Stomach (tissue), 9 donors: ENCODE measurements around the gene CYP26B1. TPM values are rescaled to one million over a fixed set of nuclear protein-coding genes. Genes with fewer than 3 reads are reported as not detected.

Experiments
- DNase-seq, 2 donors: peaks; one replicate each; pipeline versions ENCODE4 v3.0.0 to v3.0.0-alpha.2; 2013 to 2019
- H3K27ac ChIP-seq, 5 donors: fragments of 200-600 bp in 4 of 5; sonication (generic) in 4 of 5; one replicate each; pipeline ENCODE4 v1.5.1; 2013 to 2019; ENCODE audit warnings: mild to moderate bottlenecking in 1 of 5, moderate library complexity in 1 of 5
- H3K27me3 ChIP-seq, 3 donors: fragments of 200-600 bp; sonication (generic); one replicate each; pipeline ENCODE4 v1.5.1; 2017 to 2019; ENCODE audit warnings: mixed run types in 1 of 3
- H3K36me3 ChIP-seq, 4 donors: fragments of 200-600 bp; sonication (generic); 1 replicate in 3 of 4; 2 replicates in 1 of 4; pipeline ENCODE4 v1.5.1; 2016 to 2019
- H3K4me1 ChIP-seq, 4 donors: fragments of 200-600 bp; sonication (generic); one replicate each; pipeline ENCODE4 v1.5.1; 2016 to 2019
- H3K4me3 ChIP-seq, 4 donors: fragments of 200-600 bp; sonication (generic) in 3 of 4; one replicate each; pipeline ENCODE4 v1.5.1; 2016 to 2019; ENCODE audit warnings: mild to moderate bottlenecking in 1 of 4
- H3K9me3 ChIP-seq, 4 donors: fragments of 200-600 bp; sonication (generic); one replicate each; pipeline ENCODE4 v1.5.1; 2016 to 2019
- EP300 ChIP-seq: sonication (generic); formaldehyde crosslinking; IDR thresholded peaks from one replicate; pipeline ENCODE4 v1.6.1; 2017; ENCODE audit warnings: antibody characterized with exemption
- POLR2A ChIP-seq, 4 donors: fragments of 450-650 bp; IDR thresholded peaks; one replicate each; pipeline ENCODE4 v1.6.1; 2016; ENCODE audit warnings: antibody characterized with exemption in 4 of 4, control low read depth in 2 of 4, mild to moderate bottlenecking in 1 of 4, moderate library complexity in 1 of 4
- POLR2AphosphoS5 ChIP-seq, 3 donors: sonication (generic); formaldehyde crosslinking; IDR thresholded peaks; one replicate each; pipeline ENCODE4 v1.6.1; 2016; ENCODE audit warnings: antibody characterized with exemption in 3 of 3
- WGBS, 5 donors: extraction: QIAGEN DNeasy Blood & Tissue Kit in 3 of 5; methylation state at CpG; one replicate each; pipeline versions ENCODE4 v1.1.5 to v1.1.7; 2013 to 2018; 5-methylcytosine and 5-hydroxymethylcytosine counted together
- intact Hi-C: fragments of 100-400 bp; cut with DNase I; formaldehyde crosslinking; loops from one replicate; pipeline ENCODE4 v1.15.1; 2023; ENCODE audit warnings: low total_unique reads
- polyA plus RNA-seq, 3 donors: library from polyadenylated mRNA; stranded (reverse); fragments of 200-250 nt; gene quantifications; one replicate each; pipeline ENCODE4 v1.2.3, GENCODE V29; 2013
- total RNA-seq, 5 donors: library from RNA; depleted of rRNA; stranded (reverse); fragments of >200 nt; gene quantifications; one replicate each; pipeline versions ENCODE4 v1.1.0 to v1.2.3, GENCODE V29; 2014 to 2016
- TF ChIP-seq, protein P1 (sequence below), 7 experiments: fragments of 450-650 bp in 4 of 7; fragments of 200-600 bp in 3 of 7; sonication (generic) in 3 of 7; IDR thresholded peaks; one replicate each; pipeline ENCODE4 v1.5.1; 2016 to 2019; ENCODE audit warnings: antibody characterized with exemption in 7 of 7, control low read depth in 2 of 7, mild to moderate bottlenecking in 1 of 7
- donor health status: healthy with polysubstance abuse.
- donor health status: Bipolar disorder and iron deficiency.
- donor health status: healthy.

The CYP26B1 gene
- total and polyA plus RNA-seq, 8 donors: 0.45 to 2.4 (median 1.1) TPM; not detected in 3

- intact Hi-C loops: loop anchor here (5.0 kb wide), 2 partner anchors 226 to 606 kb away; no protein-coding TSS in a partner anchor
- no peak overlapping the region for H3K4me3 ChIP-seq
- DNase-seq: peak in 1 of 2 donors; percentile 17
- peaks cover 0 to 96% (median 31%) of the 10 kb centered on the region in 3 donors for H3K27me3 ChIP-seq
- WGBS, 5 donors: 80 to 89% (median 85%) methylated on average over 15 to 18 of the region's 18 CpGs
- H3K9me3 ChIP-seq: no peaks in the 10 kb centered on the region
- no peaks in the 10 kb centered on the region for H3K36me3 ChIP-seq
- peaks cover 14 to 23% (median 21%) of the 10 kb centered on the region in 4 donors for H3K4me1 ChIP-seq
- H3K27ac ChIP-seq: no peak overlapping the region
- TF ChIP-seq, protein P1, sequence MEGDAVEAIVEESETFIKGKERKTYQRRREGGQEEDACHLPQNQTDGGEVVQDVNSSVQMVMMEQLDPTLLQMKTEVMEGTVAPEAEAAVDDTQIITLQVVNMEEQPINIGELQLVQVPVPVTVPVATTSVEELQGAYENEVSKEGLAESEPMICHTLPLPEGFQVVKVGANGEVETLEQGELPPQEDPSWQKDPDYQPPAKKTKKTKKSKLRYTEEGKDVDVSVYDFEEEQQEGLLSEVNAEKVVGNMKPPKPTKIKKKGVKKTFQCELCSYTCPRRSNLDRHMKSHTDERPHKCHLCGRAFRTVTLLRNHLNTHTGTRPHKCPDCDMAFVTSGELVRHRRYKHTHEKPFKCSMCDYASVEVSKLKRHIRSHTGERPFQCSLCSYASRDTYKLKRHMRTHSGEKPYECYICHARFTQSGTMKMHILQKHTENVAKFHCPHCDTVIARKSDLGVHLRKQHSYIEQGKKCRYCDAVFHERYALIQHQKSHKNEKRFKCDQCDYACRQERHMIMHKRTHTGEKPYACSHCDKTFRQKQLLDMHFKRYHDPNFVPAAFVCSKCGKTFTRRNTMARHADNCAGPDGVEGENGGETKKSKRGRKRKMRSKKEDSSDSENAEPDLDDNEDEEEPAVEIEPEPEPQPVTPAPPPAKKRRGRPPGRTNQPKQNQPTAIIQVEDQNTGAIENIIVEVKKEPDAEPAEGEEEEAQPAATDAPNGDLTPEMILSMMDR (IDR thresholded peaks at IDR 0.05): no peak
- TF ChIP-seq POLR2A (IDR thresholded peaks at IDR 0.05) (no peak), EP300 (no peak), POLR2AphosphoS5 (IDR thresholded peaks at IDR 0.05) (no peak)
These were observed 5.5 kb upstream of the CYP26B1 start for GRCh38 chr2:72153026-72153791.

DNA sequence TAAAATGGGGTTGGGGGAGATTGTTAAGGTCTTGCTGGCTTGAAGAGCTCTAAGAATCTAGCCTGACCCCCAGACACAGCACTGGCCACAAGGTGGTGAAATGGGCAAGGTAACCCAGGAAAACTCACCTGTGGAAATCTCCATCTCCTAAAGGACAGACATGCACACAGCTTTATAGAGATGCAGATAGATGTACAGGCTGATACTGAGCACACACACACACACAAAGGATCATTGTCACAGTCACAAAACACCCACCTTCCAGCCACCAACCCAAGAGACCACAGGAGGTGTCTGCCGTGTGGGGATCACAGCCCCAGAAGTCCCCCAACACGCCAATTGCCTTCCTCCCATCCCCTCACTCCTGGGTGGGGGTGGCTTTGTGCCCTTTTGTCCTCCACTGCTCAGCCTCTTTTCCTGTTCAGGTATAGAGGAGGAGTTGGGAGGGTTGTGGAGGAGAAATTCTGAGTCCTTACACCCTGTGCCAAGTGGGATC, 3.2 kb upstream of the CYP26B1 start:
- H3K27ac ChIP-seq: no peak overlapping the region
- peaks cover 0 to 13% (median 2%) of the 10 kb centered on the region in 4 donors for H3K9me3 ChIP-seq
- peaks cover 21 to 96% (median 54%) of the 10 kb centered on the region in 3 donors for H3K27me3 ChIP-seq
- no peaks in the 10 kb centered on the region for H3K36me3 ChIP-seq
- no peak for TF ChIP-seq POLR2A (IDR thresholded peaks at IDR 0.05)
- TF ChIP-seq, protein P1 (IDR thresholded peaks at IDR 0.05): no peak
- no peak for TF ChIP-seq EP300
- TF ChIP-seq POLR2AphosphoS5 (IDR thresholded peaks at IDR 0.05): no peak
- intact Hi-C loops: loop anchor here (5.0 kb wide), 2 partner anchors 224 to 604 kb away; no protein-coding TSS in a partner anchor
- H3K4me3 ChIP-seq: no peak overlapping the region
- peak; percentile 2 to 18 for DNase-seq
- peaks cover 35 to 46% (median 44%) of the 10 kb centered on the region in 4 donors for H3K4me1 ChIP-seq
- 75 to 92% (median 85%) methylated on average over 2 of the region's 2 CpGs for WGBS, 5 donors

DNA sequence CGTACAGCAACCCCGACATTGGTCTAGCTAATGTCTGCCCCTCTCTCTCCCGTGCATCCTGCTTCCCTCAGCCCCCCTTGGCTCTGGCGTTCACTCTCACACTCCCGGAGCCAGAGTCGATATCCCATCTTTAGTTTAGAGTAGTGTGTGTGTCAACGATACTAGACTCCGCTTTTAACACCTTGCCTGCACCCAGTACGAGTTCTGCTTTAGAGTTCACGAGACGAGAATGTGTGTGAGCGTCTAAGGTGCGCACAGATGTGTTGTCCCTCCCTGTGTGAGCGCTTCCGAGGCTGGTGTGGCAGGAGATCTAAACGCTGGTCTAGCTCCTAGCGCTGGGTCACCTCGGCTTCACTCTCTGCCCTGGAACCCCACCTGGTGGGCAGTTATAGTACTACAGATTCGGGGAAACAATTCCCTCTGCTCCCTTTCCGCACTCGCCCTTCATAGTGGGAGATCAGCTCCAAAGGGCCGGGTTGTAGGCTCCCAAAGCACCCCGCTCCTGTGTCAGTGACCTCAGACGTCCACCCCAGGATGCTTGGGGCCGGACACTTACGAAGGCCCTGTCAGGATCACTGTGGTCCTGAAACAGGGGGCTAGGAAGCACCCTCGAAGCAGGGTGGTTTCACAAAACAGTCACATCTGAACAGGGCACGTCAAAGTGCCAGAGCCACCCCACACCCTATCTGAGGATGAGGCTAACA, 2.6 kb upstream of the CYP26B1 start:
- intact Hi-C loops: loop anchor here (5.0 kb wide), 2 partner anchors 223 to 603 kb away; no protein-coding TSS in a partner anchor
- Histone ChIP-seq H3K4me3 (peak overlapping the region; percentile 48 to 60 (median 54)), H3K27me3 (peaks cover 26 to 96% (median 60%) of the 10 kb centered on the region in 3 donors)

More for the DNA sequence above, 2.6 kb upstream of the CYP26B1 start:
- TF ChIP-seq EP300: no peak
- TF ChIP-seq, protein P1 (IDR thresholded peaks at IDR 0.05): peak in 6 of 7 experiments; percentile 62 to 92 (median 83)
- no peak for TF ChIP-seq POLR2A (IDR thresholded peaks at IDR 0.05)
- H3K27ac ChIP-seq: no peak overlapping the region
- no peaks in the 10 kb centered on the region for H3K36me3 ChIP-seq
- H3K4me1 ChIP-seq: peaks cover 39 to 52% (median 50%) of the 10 kb centered on the region in 4 donors
- WGBS, 5 donors: 5 to 7% (median 6%) methylated on average over 22 to 28 of the region's 28 CpGs
- H3K9me3 ChIP-seq: peaks cover 0 to 14% (median 2%) of the 10 kb centered on the region in 4 donors
- peak; percentile 80 to 92 for DNase-seq
